ENCODE measurements around the gene PNPLA2.

GRCh38 chr11:839280-839623 lies 20.5 kb downstream of the PNPLA2 start:
- peak; percentile 71; the same call in 1 of the 2 replicates for TF ChIP-seq POLR2AphosphoS5 (IDR thresholded peaks at IDR 0.05; ENCODE audit: borderline replicate concordance, low read depth, low read length)
- TF ChIP-seq EZH2 (IDR thresholded peaks at IDR 0.05), result no peak
- no peak for TF ChIP-seq FOXP2 (optimal IDR thresholded peaks at IDR 0.05; ENCODE audit: control extremely low read depth, extremely low read length, insufficient read depth)
